NK-92 treated with Interleukin-12 subunit alpha and Interleukin-12 subunit beta, amount 100 ng/mL, for 24 hours (cell line): ENCODE results near the gene P2RY4.
"Not testable (repeated sequence)": the region's sequence is repeated elsewhere in the genome, so short reads cannot be mapped to it uniquely, and the experiment has no call there.

Source experiments
- DNase-seq: peaks from one replicate; lab custom pipeline; 2025; lab: John Stamatoyannopoulos, UW

P2RY4 gene

GRCh38 chrX:70260104-70260503 lies at the start of gene P2RY4:
P2RY4 (minus strand) TSS chrX:70260204; CDS start chrX:70259624, 580 bp downstream.
- DNase-seq, result no peak

DNA sequence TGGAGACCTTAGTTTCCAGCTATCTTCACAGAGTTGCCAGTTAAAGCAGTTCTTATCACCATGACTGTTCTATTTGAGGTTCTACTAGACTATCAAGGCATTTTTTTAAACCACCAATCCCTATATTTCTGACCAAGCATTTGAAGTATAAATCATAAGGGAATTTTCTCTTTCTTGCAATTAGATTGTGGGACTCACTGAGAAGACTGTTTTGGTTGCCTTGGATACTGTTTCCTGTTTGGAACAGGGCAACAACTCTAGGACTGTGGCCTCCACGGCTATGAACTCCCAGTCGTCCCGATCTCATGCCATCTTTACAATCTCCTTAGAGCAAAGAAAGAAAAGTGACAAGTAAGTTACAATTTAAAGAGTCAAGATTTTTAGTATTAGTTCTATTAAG lies 41.7 kb upstream of the P2RY4 start:
- no peak for DNase-seq

DNA sequence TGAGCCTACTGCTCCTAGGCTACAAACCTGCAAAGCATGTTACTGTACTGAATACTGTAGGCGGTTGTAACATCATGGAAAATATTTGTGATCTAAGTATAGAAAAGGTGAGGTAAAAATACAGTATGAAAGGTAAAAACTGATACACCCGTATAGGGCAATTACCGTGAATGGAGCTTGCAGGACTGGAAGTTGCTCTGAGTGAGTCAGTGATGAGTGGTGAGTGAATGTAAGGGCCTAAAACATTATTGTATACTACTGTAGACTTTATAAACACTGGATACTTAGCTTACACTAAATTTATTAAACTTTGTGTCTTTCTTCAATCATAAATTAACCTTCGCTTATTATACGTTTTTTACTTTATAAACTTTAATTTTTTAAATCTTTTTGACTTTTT lies 33.6 kb upstream of the P2RY4 start:
- DNase-seq, result no peak

GRCh38 chrX:70292788-70293187 lies 32.8 kb upstream of the P2RY4 start:
- DNase-seq, result no peak

GRCh38 chrX:70289793-70290770 lies 30.1 kb upstream of the P2RY4 start, which contains the start of the genes KIF4A and PDZD11:
KIF4A (plus strand) TSS chrX:70290104; CDS start chrX:70290459, 355 bp downstream.
PDZD11 (minus strand) TSS chrX:70289927; CDS start chrX:70289341, 586 bp downstream.
- DNase-seq, result peak; percentile 69

- DNase-seq, result no peak
Measured at GRCh38 chrX:70289168-70289792, 29.3 kb upstream of the P2RY4 start.

DNA sequence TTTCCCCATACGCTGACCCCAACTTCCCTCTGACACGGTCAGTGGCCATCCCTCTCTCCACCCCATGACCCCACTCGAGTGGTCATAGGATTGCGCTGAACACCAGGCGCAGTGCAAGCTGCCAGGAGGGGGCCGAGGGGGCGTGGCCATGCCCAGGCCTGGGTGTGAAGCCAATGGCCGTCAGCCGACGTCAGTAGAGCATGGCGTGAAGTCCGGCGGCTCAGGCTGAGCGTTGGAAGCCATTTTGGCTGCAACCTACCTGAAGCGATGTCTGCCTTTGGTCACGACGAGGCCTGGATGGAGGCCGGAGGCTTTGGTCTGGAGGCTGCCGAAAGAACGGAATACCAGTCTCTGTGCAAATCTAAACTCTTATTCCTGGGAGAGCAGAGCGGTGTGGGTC lies 21.9 kb upstream of the P2RY4 start, which contains the start of gene RAB41:
TSS of gene RAB41 (plus strand) at position 222 of the 400 bp plus-strand sequence. CDS start at position 268, 46 bp downstream.
- no peak for DNase-seq

DNA sequence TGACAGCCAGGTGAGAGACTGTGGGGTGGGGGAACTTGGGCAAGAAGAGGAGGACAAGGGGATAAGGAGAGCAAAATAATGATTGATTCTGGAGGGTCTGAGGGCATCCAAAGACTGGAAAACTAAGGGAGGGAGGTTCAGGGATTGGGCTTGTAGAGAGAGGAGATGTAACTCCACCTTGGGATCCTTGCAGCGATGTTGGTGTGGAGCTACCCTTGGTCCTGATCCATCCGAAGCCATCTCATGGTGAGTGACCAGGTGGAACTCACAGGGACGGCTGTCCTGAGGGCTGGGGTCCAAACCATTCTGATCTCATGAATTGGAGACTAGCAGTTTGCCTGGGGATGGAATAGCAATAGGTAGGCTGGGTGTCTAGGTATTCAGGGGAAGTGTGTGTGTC lies 20.6 kb upstream of the P2RY4 start:
- no peak for DNase-seq

GRCh38 chrX:70279081-70279480 lies 19.1 kb upstream of the P2RY4 start:
- DNase-seq, result no peak

- DNase-seq, result not testable (repeated sequence)
Measured at GRCh38 chrX:70274029-70274428, 14.0 kb upstream of the P2RY4 start.

DNA sequence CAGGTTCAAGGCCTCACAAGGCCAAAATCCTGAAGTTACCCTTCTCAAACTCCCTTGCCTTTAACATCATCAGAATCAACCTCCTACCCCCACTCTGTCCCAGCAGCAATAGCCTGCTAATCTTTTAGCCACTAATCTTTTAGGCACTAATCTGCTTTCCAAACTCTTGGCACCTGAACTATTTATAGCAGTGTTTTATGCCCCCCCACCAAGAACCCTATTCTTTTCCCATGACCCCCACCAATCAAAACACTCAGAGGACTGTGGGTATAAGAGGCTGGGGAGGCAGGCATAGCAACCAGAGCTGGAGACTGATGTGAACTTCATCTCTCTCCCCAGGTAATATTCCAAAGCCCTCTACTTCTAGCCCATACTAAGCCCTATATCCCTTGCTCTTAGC lies 8.0 kb upstream of the P2RY4 start, which contains the start of gene ARR3:
TSS of gene ARR3 (plus strand) at position 301 of the 400 bp plus-strand sequence. CDS start 1,052 bp downstream, outside the sequence.
- no peak for DNase-seq

DNA sequence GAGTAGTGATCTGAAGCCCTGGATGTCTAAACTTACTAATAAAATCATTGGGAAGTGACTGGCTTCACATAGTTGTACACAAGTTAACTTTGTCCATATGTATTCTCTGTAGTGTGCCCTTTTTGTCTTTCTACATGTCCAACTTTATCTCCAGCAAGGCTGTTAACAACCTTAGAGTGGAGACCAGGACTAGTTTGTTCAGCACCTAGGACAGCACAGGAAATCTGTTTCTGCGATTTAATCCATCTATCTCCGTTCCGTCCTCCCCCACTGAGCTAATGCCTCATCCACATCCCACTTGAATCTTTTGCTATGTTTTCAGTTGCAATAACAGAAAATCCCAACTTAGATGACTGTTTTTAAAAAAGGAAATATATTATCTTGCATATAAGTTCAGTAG lies 4.8 kb upstream of the P2RY4 start:
- no peak for DNase-seq

DNA sequence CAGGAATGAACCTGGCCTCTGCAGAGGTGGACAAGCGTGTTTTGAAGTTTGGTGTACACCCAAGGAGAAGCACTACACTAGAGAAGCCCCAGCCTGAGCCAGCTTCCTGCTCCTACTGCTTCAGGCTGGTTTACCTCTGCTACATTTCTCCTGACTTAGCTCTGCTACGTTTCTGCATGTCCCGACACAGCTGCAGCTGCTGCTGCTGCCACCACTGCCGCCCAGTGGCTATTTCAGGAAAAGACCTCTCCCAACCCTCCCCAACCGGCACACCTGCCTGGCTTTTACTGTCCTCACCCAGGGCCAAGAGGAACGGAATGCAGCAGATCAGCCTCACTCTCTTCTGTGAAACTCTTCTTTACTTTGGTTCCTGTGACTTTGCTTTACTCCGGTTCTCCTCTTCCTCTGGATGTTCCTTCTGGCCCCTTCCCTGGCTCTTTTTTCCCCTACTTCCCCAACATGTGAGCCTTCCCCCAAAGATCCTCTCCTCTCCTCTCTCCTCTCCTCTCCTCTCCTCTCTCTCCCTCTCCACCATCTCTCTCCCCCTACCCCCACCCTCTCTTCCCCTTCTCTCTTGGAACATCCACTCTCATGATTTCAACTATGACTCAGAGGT lies 3.1 kb upstream of the P2RY4 start:
- DNase-seq, result no peak

DNA sequence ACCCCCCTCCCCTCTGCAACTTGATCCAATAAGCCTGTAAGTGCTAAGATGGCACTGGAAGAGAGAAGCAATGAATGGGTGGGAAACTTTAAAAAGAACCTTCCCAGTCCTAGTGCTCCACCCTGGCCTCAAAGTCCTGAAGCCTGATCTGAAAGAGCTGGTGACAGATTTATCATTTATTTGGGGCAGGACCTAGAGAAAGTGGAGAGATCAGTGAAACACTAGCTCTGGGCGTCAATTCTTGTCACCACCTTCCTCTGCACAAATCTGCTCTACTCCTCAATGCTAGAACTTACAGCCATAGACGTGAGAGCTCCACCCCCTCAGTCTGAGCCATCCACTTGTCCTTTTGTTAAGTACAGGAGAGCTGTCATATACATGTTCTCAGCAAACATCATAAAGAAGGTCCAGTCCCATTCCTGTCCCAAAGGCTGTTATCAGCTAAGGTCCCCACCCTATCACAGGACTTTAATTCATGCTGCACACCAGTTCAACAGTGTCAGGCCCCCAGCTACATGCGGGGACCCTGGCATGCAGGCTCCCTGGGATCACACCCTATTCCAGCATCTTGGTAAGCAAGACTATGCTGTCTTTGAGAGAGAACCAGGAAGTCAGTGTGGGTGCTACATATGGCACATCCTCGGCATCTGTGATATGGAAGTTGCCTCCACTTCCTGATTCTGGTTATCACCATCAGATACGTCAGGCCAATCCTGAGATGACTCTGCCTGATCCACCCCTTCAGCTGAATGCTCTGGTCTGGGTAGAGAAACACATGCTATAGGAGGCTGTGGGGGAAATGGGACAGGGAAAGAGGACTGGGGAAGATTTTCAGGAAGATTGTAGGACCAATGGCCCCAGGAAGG lies 2.3 kb downstream of the P2RY4 start:
- no peak for DNase-seq

DNA sequence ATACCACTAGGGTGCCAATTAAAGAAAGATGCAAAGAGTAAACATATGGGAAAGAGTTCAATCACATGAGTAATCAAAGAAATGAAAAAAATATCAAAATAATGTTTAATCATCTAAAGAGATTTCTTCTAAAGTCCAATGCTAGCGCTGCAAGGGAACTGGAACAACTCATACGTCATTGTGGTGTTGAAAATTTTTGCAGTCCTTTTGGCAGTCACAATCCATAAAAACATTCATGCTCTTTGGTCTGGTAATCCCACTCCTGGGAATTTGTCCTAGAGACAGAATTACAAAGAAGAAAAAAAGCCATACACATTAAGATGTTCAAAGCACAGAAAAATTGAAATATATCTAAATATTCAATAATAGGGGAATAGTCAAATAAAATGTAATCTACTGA lies 4.6 kb downstream of the P2RY4 start:
- no peak for DNase-seq

GRCh38 chrX:70254909-70255308 lies 5.1 kb downstream of the P2RY4 start:
- no peak for DNase-seq

GRCh38 chrX:70254063-70254400 lies 6.0 kb downstream of the P2RY4 start:
- no peak for DNase-seq

GRCh38 chrX:70253377-70254062 lies 6.5 kb downstream of the P2RY4 start:
- no peak for DNase-seq

DNA sequence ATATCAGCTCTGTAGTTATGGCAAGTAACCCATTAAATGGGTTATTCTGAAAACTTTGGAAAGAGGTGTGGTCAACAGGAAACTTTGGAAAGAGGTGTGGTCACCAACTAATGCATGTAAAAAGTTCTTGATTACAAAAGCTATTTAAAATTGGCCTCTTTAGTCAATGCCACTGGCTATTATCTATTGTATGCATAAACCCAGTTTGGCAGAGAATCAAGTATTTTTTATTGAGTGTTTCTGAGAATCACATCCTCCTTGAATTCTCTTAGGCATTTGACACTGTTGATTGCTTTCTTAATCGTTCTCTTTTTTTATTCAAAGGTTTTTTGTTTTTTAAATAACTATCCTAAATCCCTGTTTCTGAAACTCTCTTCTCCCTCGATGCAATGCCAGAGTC lies 7.5 kb downstream of the P2RY4 start:
- DNase-seq, result no peak

GRCh38 chrX:70247252-70247651 lies 12.8 kb downstream of the P2RY4 start:
- DNase-seq, result no peak

DNA sequence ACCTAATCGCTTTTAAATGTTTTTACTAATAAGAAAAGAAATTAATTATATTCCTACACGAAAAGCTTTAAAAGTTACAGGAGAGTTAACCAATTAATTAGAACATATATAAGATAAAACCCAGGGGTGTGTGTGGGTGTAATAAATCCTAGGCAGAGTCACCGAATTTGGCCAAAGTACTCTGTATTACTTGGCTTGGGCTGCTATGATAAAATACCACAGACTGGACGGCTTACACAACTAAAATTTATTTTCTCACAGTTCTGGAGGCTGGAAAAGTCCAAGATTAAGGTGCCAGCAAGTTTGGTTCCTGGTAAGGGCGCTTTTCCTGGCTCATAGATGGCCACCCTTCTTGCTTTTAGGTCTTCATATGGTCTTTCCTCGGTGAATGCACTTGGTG lies 15.1 kb downstream of the P2RY4 start:
- DNase-seq, result no peak
